ENCODE measurements around the gene REELD1. TPM values are rescaled to one million over a fixed set of nuclear protein-coding genes. Genes with fewer than 3 reads are reported as not detected.

REELD1 gene
- total and polyA plus RNA-seq, 2 of the 4 experiments (the other 2 are of a cell fraction): not detected

GRCh38 chr4:146193628-146194027 is 20.7 kb upstream of the REELD1 start:
- no peak overlapping the region for H3K18ac ChIP-seq (ENCODE audit: low read depth, low read length)

More at GRCh38 chr4:146193628-146194027, 20.7 kb upstream of the REELD1 start:
- no peaks in the 10 kb centered on the region for H3K9me3 ChIP-seq (ENCODE audit: control insufficient read depth, insufficient read depth, low read length)
- BruUV-seq (replicated peaks): no TSS peak
- no peaks in the 10 kb centered on the region for H4K20me1 ChIP-seq (ENCODE audit: insufficient read depth, low read length)
- H3K4me1 ChIP-seq (ENCODE audit: control insufficient read depth, insufficient read depth, low read length): no peaks in the 10 kb centered on the region
- no peak overlapping the region for H2BK120ac ChIP-seq (ENCODE audit: low read depth, low read length)
- H2BK20ac ChIP-seq (ENCODE audit: low read depth, low read length): no peak overlapping the region
- H2AK9ac ChIP-seq (replicated peaks; ENCODE audit: low read depth, low read length, poor library complexity): no peak overlapping the region
- H3K4me2 ChIP-seq (ENCODE audit: low read depth, low read length): no peak overlapping the region
- WGBS, 2 experiments (ENCODE audit: extremely low coverage in 2 of 2, insufficient read length in 1 of 2): 83% methylated on average over 1 of the region's 5 CpGs; no CpG with 5 or more reads in 1 of the 2 experiments
- DNase-seq (no peak), ATAC-seq (ENCODE audit: low read depth) (no peak)
- H4K5ac ChIP-seq (ENCODE audit: low read depth, low read length): no peak overlapping the region
- H3K9me1 ChIP-seq (ENCODE audit: insufficient read depth, low read length): peaks cover 10% of the 10 kb centered on the region; the same call in 1 of the 2 replicates
- no peak overlapping the region for H4K91ac ChIP-seq (ENCODE audit: insufficient read depth, low read depth, low read length)
- POLR2A ChIA-PET (ENCODE audit: unreplicated experiment): no interaction called here
- in situ Hi-C loops (cut with MboI; ENCODE audit: low sequenced_read_pairs): no loop called here
- no peak overlapping the region for H2AK5ac ChIP-seq (ENCODE audit: low read depth, low read length)
- no peak overlapping the region for H3K4ac ChIP-seq (ENCODE audit: low read depth, low read length)
- CTCF ChIA-PET: no interaction called here
- no peak for TF ChIP-seq USF2 (IDR thresholded peaks at IDR 0.05; ENCODE audit: low read depth, low read length)
- no peak overlapping the region for H2AFZ ChIP-seq (replicated peaks; ENCODE audit: low read length, poor library complexity)
- H3K27ac ChIP-seq (ENCODE audit: insufficient read depth, low read length): no peak overlapping the region
- no peaks in the 10 kb centered on the region for H3K27me3 ChIP-seq (ENCODE audit: control insufficient read depth, insufficient read depth, low read length)
- no peak overlapping the region for H3K56ac ChIP-seq (ENCODE audit: extremely low read depth, insufficient read depth, low read length)
- H3K9ac ChIP-seq (ENCODE audit: low read depth, low read length): no peak overlapping the region
- peaks cover 10% of the 10 kb centered on the region for H3K36me3 ChIP-seq (ENCODE audit: control insufficient read depth, insufficient read depth, low read length)
- intact Hi-C loops (cut with micrococcal nuclease): no loop called here
- H2BK5ac ChIP-seq (ENCODE audit: low read depth, low read length, poor library complexity, severe bottlenecking): no peak overlapping the region
- no peak overlapping the region for H2BK15ac ChIP-seq (ENCODE audit: low read depth, low read length)
- H3K14ac ChIP-seq (replicated peaks; ENCODE audit: low read depth, low read length): no peak overlapping the region
- H3K79me1 ChIP-seq (ENCODE audit: low read depth in 1 of 2, low read length in 2 of 2): no peaks in the 10 kb centered on the region
- dilution Hi-C loops (cut with HindIII; ENCODE audit: low sequenced_read_pairs, unreplicated experiment): no loop called here
- H4K8ac ChIP-seq (ENCODE audit: low read depth in 2 of 2, low read length in 2 of 2): no peak overlapping the region
- no peak overlapping the region for H3K4me3 ChIP-seq (ENCODE audit: insufficient read depth, low read depth, low read length)
- H3K23ac ChIP-seq (ENCODE audit: low read depth, low read length): no peak overlapping the region

Data from IMR-90 (cell line).